Measurements from ENCODE around the gene SMARCD3.

GRCh38 chr7:151237244-151238189 is 11.0 kb downstream of the SMARCD3 start:
- no peak for TF ChIP-seq CTCF (IDR thresholded peaks at IDR 0.05)
- TF ChIP-seq POLR2A (IDR thresholded peaks at IDR 0.05) = no peak

Data from uterus (tissue), 2 donors.